ENCODE data around the gene PGBD1.
A peak's percentile ranks its signal among the peaks of the same experiment; 100 is the strongest.

PGBD1 gene

GRCh38 chr6:28281288-28282064 lies at the start of gene PGBD1:
PGBD1 (plus strand) TSS chr6:28281572; CDS start chr6:28283814, 2,242 bp downstream.
- peak; percentile 31 to 44 for DNase-seq

- DNase-seq, result no peak
Measured at GRCh38 chr6:28232785-28233184, 48.6 kb upstream of the PGBD1 start.

- no peak for DNase-seq
Measured at GRCh38 chr6:28235912-28236452, 45.4 kb upstream of the PGBD1 start.

- no peak for DNase-seq
Measured at GRCh38 chr6:28239636-28240035, 41.7 kb upstream of the PGBD1 start.

- DNase-seq, result no peak
Measured at GRCh38 chr6:28240471-28240870, 40.9 kb upstream of the PGBD1 start.

- DNase-seq, result no peak
Measured at GRCh38 chr6:28243946-28244345, 37.4 kb upstream of the PGBD1 start.

- DNase-seq, result no peak
Measured at GRCh38 chr6:28245206-28245941, 36.0 kb upstream of the PGBD1 start.

- no peak for DNase-seq
Measured at GRCh38 chr6:28248916-28249315, 32.5 kb upstream of the PGBD1 start.

- DNase-seq, result no peak
Measured at GRCh38 chr6:28250747-28251146, 30.6 kb upstream of the PGBD1 start.

GRCh38 chr6:28251661-28252008 lies 29.7 kb upstream of the PGBD1 start:
- DNase-seq, result peak; percentile 18 to 21

GRCh38 chr6:28252009-28252975 lies 29.1 kb upstream of the PGBD1 start, which contains the start of gene ZKSCAN4:
ZKSCAN4 (minus strand) TSS chr6:28252269; CDS start chr6:28251980, 289 bp downstream.
- DNase-seq, result peak; percentile 81 to 86

- peak in 1 of 2 donors; percentile 4 for DNase-seq
Measured at GRCh38 chr6:28254121-28254519, 27.3 kb upstream of the PGBD1 start.

- DNase-seq, result no peak
Measured at GRCh38 chr6:28257042-28257441, 24.3 kb upstream of the PGBD1 start.

- DNase-seq, result peak; percentile 51 to 81
Measured at GRCh38 chr6:28258877-28259777, 22.2 kb upstream of the PGBD1 start, which contains the start of gene NKAPL. NKAPL (plus strand) TSS chr6:28259297; CDS start chr6:28259372, 75 bp downstream.

- DNase-seq, result no peak
Measured at GRCh38 chr6:28263922-28264321, 17.4 kb upstream of the PGBD1 start.

- DNase-seq, result no peak
Measured at GRCh38 chr6:28264834-28265401, 16.5 kb upstream of the PGBD1 start.

GRCh38 chr6:28266563-28266961 lies 14.8 kb upstream of the PGBD1 start:
- no peak for DNase-seq

- DNase-seq, result peak; percentile 89 to 90
Measured at GRCh38 chr6:28266962-28267694, 14.2 kb upstream of the PGBD1 start, which contains the start of gene ZSCAN26. ZSCAN26 (plus strand) TSS chr6:28267143; CDS start chr6:28271920, 4,777 bp downstream.

- DNase-seq, result no peak
Measured at GRCh38 chr6:28267695-28268059, 13.7 kb upstream of the PGBD1 start.

GRCh38 chr6:28269492-28269891 lies 11.9 kb upstream of the PGBD1 start:
- no peak for DNase-seq

Data from CD4-positive, alpha-beta T cell treated with Interleukin-1 beta for 1 hour (primary cell).